Measurements from ENCODE around the gene SURF2.

Gene SURF2

GRCh38 chr9:133335924-133336811 is 20.2 kb upstream of the SURF2 start, which contains the start of gene SURF6:
Gene SURF6 (minus strand): TSS chr9:133336188. CDS start chr9:133336132, 56 bp downstream.
- DNase-seq (ENCODE audit: low read depth) = peak; percentile 49

GRCh38 chr9:133339641-133340040 is 16.7 kb upstream of the SURF2 start:
- no peak for DNase-seq (ENCODE audit: low read depth)

- DNase-seq (ENCODE audit: low read depth) = no peak
These were observed 16.1 kb upstream of the SURF2 start for GRCh38 chr9:133340256-133340655.

- no peak for DNase-seq (ENCODE audit: low read depth)
These were observed 15.4 kb upstream of the SURF2 start for GRCh38 chr9:133340916-133341315.

GRCh38 chr9:133341369-133342068 is 14.8 kb upstream of the SURF2 start:
- DNase-seq (ENCODE audit: low read depth) = no peak

- no peak for DNase-seq (ENCODE audit: low read depth)
These were observed 14.3 kb upstream of the SURF2 start for GRCh38 chr9:133342069-133342406.

GRCh38 chr9:133342570-133342969 is 13.8 kb upstream of the SURF2 start:
- DNase-seq (ENCODE audit: low read depth) = no peak

GRCh38 chr9:133344071-133344470 is 12.3 kb upstream of the SURF2 start:
- no peak for DNase-seq (ENCODE audit: low read depth)

- DNase-seq (ENCODE audit: low read depth) = no peak
These were observed 11.4 kb upstream of the SURF2 start for GRCh38 chr9:133344979-133345378.

GRCh38 chr9:133345596-133345995 is 10.8 kb upstream of the SURF2 start:
- DNase-seq (ENCODE audit: low read depth) = no peak

- DNase-seq (ENCODE audit: low read depth) = no peak
These were observed 10.1 kb upstream of the SURF2 start for GRCh38 chr9:133346021-133346785.

- DNase-seq (ENCODE audit: low read depth) = no peak
These were observed 8.8 kb upstream of the SURF2 start for GRCh38 chr9:133347515-133347984.

GRCh38 chr9:133347985-133348717 is 8.2 kb upstream of the SURF2 start, which contains the start of the genes MED22 and RPL7A:
Gene MED22 (minus strand): TSS chr9:133348131. CDS start chr9:133346662, 1,469 bp downstream.
Gene RPL7A (plus strand): TSS chr9:133348218. CDS start chr9:133348244, 26 bp downstream.
- DNase-seq (ENCODE audit: low read depth) = peak; percentile 92

- no peak for DNase-seq (ENCODE audit: low read depth)
These were observed 7.4 kb upstream of the SURF2 start for GRCh38 chr9:133348718-133349573.

- DNase-seq (ENCODE audit: low read depth) = no peak
These were observed 6.3 kb upstream of the SURF2 start for GRCh38 chr9:133349965-133350616.

GRCh38 chr9:133351526-133351907 is 4.8 kb upstream of the SURF2 start:
- DNase-seq (ENCODE audit: low read depth) = no peak

GRCh38 chr9:133351908-133352634 is 4.3 kb upstream of the SURF2 start:
- DNase-seq (ENCODE audit: low read depth) = no peak

- no peak for DNase-seq (ENCODE audit: low read depth)
These were observed 3.6 kb upstream of the SURF2 start for GRCh38 chr9:133352635-133353340.

GRCh38 chr9:133353548-133353947 is 2.8 kb upstream of the SURF2 start:
- no peak for DNase-seq (ENCODE audit: low read depth)

Data from HS-5 (cell line).